Hepatocyte (in vitro differentiated cells): ENCODE measurements around the gene KCNC2. TPM values are rescaled to one million over a fixed set of nuclear protein-coding genes. Genes with fewer than 3 reads are reported as not detected.

Experiments
- DNase-seq: peaks from one replicate; pipeline ENCODE4 v3.0.0-alpha.2; 2016; ENCODE audit warnings: low spot score
- H2AFZ ChIP-seq: fragments of 200-600 bp; sonication (generic); 2 replicates; pipeline ENCODE4 v1.6.0; 2016; ENCODE audit warnings: antibody characterized with exemption, mild to moderate bottlenecking
- H3K27ac ChIP-seq: fragments of 200-600 bp; sonication (generic); 2 replicates; pipeline ENCODE4 v1.5.1; 2016; ENCODE audit warnings: mild to moderate bottlenecking
- H3K27me3 ChIP-seq: fragments of 200-600 bp; sonication (generic); 2 replicates; pipeline ENCODE4 v1.6.1; 2016
- H3K36me3 ChIP-seq: fragments of 200-600 bp; sonication (generic); replicated peaks from 2 replicates; pipeline ENCODE4 v1.5.1; 2016; ENCODE audit warnings: low read depth; ENCODE audit not compliant: insufficient read depth
- H3K4me1 ChIP-seq: fragments of 200-600 bp; sonication (generic); 2 replicates; pipeline ENCODE4 v1.5.1; 2016; ENCODE audit warnings: mild to moderate bottlenecking, moderate library complexity; ENCODE audit not compliant: insufficient read depth
- H3K4me2 ChIP-seq: fragments of 200-600 bp; sonication (generic); 2 replicates; pipeline ENCODE4 v1.6.0; 2016
- H3K4me3 ChIP-seq: fragments of 200-600 bp; sonication (generic); 2 replicates; pipeline ENCODE4 v1.5.1; 2016; ENCODE audit warnings: mild to moderate bottlenecking
- H3K79me2 ChIP-seq: fragments of 200-600 bp; sonication (generic); 2 replicates; pipeline ENCODE4 v1.6.0; 2017; ENCODE audit warnings: mild to moderate bottlenecking
- H3K9me2 ChIP-seq: fragments of 200-600 bp; sonication (generic); replicated peaks from 2 replicates; pipeline ENCODE4 v1.6.0; 2017; ENCODE audit warnings: mild to moderate bottlenecking; ENCODE audit not compliant: insufficient read depth
- H3K9me3 ChIP-seq: fragments of 200-600 bp; sonication (generic); 2 replicates; pipeline ENCODE4 v1.5.1; 2016; ENCODE audit warnings: low read depth, mild to moderate bottlenecking
- H4K20me1 ChIP-seq: fragments of 200-600 bp; sonication (generic); 2 replicates; pipeline ENCODE4 v1.6.0; 2016; ENCODE audit warnings: mild to moderate bottlenecking; ENCODE audit not compliant: insufficient read depth, poor library complexity, severe bottlenecking
- CTCF ChIP-seq: fragments of 200-600 bp; sonication (generic); IDR thresholded peaks from 2 replicates; pipeline ENCODE4 v1.5.1; 2016; ENCODE audit warnings: antibody characterized with exemption, mild to moderate bottlenecking; ENCODE audit not compliant: poor library complexity
- EZH2 ChIP-seq: fragments of 200-600 bp; sonication (generic); IDR thresholded peaks from 2 replicates; pipeline ENCODE4 v1.6.1; 2016; ENCODE audit warnings: antibody characterized with exemption, mild to moderate bottlenecking, borderline replicate concordance
- EZH2phosphoT487 ChIP-seq: fragments of 200-600 bp; sonication (generic); IDR thresholded peaks from one replicate; pipeline ENCODE4 v1.6.1; 2018; ENCODE audit warnings: antibody characterized with exemption, mild to moderate bottlenecking, low read depth, moderate library complexity; ENCODE audit not compliant: unreplicated experiment, severe bottlenecking
- WGBS: methylation state at CpG from one replicate; pipeline ENCODE4 v1.1.6; 2016; ENCODE audit warnings: low lambda C conversion rate; ENCODE audit errors: missing lambda C conversion rate; 5-methylcytosine and 5-hydroxymethylcytosine counted together
- polyA plus RNA-seq: library from polyadenylated mRNA; unstranded; fragments of >200 nt; fragmentation: Nextera tagmentation; extraction: Ambion mirVana; gene quantifications from 2 replicates; pipeline ENCODE4 v1.2.1, GENCODE V29; 2016
- total RNA-seq: library from RNA; depleted of rRNA; stranded (reverse); fragments of >200 nt; gene quantifications from 2 replicates; pipeline ENCODE4 v1.2.3, GENCODE V29; 2014

Gene KCNC2
- total and polyA plus RNA-seq, 2 experiments from 2014 or later: 0.07 TPM; not detected in 1

- no peak overlapping the region for H3K4me2 ChIP-seq
- no peaks in the 10 kb centered on the region for H3K9me3 ChIP-seq
- H3K79me2 ChIP-seq: no peaks in the 10 kb centered on the region
- no peaks in the 10 kb centered on the region for H3K36me3 ChIP-seq
- H3K27ac ChIP-seq: no peak overlapping the region
- no peak overlapping the region for H2AFZ ChIP-seq
- H3K4me1 ChIP-seq: no peaks in the 10 kb centered on the region
- no peak overlapping the region for H3K4me3 ChIP-seq
- no peaks in the 10 kb centered on the region for H3K9me2 ChIP-seq
- DNase-seq: no peak
- H3K27me3 ChIP-seq: no peaks in the 10 kb centered on the region
- TF ChIP-seq CTCF (no peak), EZH2phosphoT487 (no peak), EZH2 (no peak)
- H4K20me1 ChIP-seq: no peaks in the 10 kb centered on the region
These were observed 112.6 kb downstream of the KCNC2 start for GRCh38 chr12:75097003-75097402.

- Histone ChIP-seq H3K4me1 (no peaks in the 10 kb centered on the region), H3K4me2 (no peak overlapping the region), H4K20me1 (no peaks in the 10 kb centered on the region), H3K27me3 (no peaks in the 10 kb centered on the region), H2AFZ (no peak overlapping the region), H3K4me3 (no peak overlapping the region), H3K9me2 (no peaks in the 10 kb centered on the region), H3K27ac (no peak overlapping the region), H3K36me3 (no peaks in the 10 kb centered on the region), H3K79me2 (no peaks in the 10 kb centered on the region), H3K9me3 (no peaks in the 10 kb centered on the region)
- 83% methylated on average over 1 of the region's 1 CpG for WGBS
- peak; percentile 8 for DNase-seq
- TF ChIP-seq CTCF: peak; percentile 30
- TF ChIP-seq EZH2phosphoT487: no peak
- TF ChIP-seq EZH2: no peak
These were observed 122.0 kb downstream of the KCNC2 start for GRCh38 chr12:75087654-75088053.

GRCh38 chr12:75086091-75087038 lies 123.3 kb downstream of the KCNC2 start:
- Histone ChIP-seq H3K9me2 (no peaks in the 10 kb centered on the region), H3K9me3 (no peaks in the 10 kb centered on the region), H3K4me3 (no peak overlapping the region), H3K79me2 (no peaks in the 10 kb centered on the region), H2AFZ (no peak overlapping the region), H3K36me3 (no peaks in the 10 kb centered on the region), H4K20me1 (no peaks in the 10 kb centered on the region), H3K27me3 (no peaks in the 10 kb centered on the region), H3K4me2 (no peak overlapping the region), H3K27ac (no peak overlapping the region), H3K4me1 (no peaks in the 10 kb centered on the region)
- no peak for TF ChIP-seq EZH2
- TF ChIP-seq EZH2phosphoT487: no peak
- WGBS: 64% methylated on average over 2 of the region's 2 CpGs
- peak; percentile 8 for DNase-seq

GRCh38 chr12:75081305-75081704 lies 128.3 kb downstream of the KCNC2 start:
- Histone ChIP-seq H3K4me1 (no peaks in the 10 kb centered on the region), H3K4me3 (no peak overlapping the region), H3K36me3 (no peaks in the 10 kb centered on the region), H3K27me3 (no peaks in the 10 kb centered on the region), H3K27ac (no peak overlapping the region), H4K20me1 (no peaks in the 10 kb centered on the region), H3K9me2 (no peaks in the 10 kb centered on the region), H3K9me3 (no peaks in the 10 kb centered on the region), H3K4me2 (peak overlapping the region; percentile 4), H2AFZ (no peak overlapping the region), H3K79me2 (no peaks in the 10 kb centered on the region)
- WGBS: 32% methylated on average over 2 of the region's 2 CpGs
- no peak for DNase-seq
- TF ChIP-seq CTCF (no peak), EZH2phosphoT487 (no peak), EZH2 (no peak)
